GM21723 (cell line): Measurements from ENCODE around the gene MBTPS1.
A peak's percentile ranks its signal among the peaks of the same experiment; 100 is the strongest.

Experiments used
- ATAC-seq: cut with Tn5 transposase; IDR thresholded peaks from one replicate; pipeline ENCODE4 v1.9.1; 2021; ENCODE audit warnings: mild to moderate bottlenecking, moderate library complexity; ENCODE audit not compliant: unreplicated experiment

The MBTPS1 gene

GRCh38 chr16:84105301-84105815 is 11.4 kb downstream of the MBTPS1 start:
- ATAC-seq = no peak

DNA sequence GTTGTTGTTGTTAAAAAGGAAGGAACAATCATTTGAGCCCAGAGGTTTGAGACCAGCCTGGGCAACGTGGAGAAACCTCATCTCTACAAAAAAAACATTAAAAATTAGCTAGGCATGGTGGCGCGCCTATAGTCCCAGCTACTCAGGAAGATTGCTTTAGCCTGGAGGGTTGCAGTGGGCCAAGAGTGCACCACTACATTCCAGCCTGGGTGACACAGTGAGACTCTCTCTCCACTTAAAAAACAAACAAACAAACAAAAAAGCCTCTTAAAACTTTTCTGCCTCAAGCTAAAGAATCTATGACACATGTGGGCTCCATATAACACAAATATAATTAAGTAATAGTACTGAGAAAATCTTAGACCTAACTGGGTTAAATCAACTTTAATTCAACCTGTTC is 12.5 kb downstream of the MBTPS1 start:
- no peak for ATAC-seq

DNA sequence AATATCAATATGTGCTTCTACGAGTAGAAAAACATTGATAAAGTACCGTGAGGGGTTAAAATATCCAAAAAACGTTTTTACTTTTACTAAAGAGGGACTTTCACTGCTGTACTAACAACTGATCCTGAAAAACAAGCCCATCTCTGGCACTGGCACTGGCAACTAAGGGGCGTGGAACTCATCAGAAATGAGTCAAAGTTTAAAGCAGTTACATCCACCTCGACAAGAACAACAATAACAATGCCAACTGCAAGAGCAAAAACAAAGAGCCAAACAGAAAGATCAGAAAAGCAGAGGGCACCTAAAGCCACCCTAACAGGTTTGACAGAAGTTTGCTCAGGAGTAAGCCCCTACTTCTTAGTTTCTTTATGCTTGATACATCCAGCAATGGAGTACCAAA is 13.1 kb downstream of the MBTPS1 start:
- no peak for ATAC-seq

- ATAC-seq = no peak
Measured at GRCh38 chr16:84098939-84099338, 17.8 kb downstream of the MBTPS1 start.

DNA sequence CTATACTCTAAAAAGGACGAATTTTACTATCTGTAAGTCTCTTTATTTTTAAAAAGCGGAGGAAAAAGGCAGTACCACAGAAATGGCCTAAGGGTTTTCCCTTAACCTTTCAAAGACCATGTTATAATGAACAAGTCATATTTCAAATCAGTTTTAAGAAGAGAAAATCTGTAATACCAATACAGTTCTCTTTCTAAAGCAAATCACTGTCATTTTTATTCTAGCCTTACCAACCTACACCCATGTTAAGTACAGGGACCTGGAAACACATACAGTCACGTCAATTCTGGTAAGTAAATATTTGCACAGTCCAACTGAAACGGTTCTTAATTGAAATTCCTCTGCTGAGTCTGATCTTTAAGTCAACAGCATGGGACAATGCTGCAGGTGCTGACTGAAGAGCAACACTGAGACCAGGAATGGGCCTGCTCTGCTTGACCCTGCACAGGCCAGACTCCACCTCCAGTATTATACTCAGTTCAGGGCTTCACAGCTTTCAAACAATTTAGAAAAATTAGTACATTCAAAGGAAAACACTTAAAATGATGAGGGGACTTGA is 20.2 kb downstream of the MBTPS1 start:
- ATAC-seq = no peak

DNA sequence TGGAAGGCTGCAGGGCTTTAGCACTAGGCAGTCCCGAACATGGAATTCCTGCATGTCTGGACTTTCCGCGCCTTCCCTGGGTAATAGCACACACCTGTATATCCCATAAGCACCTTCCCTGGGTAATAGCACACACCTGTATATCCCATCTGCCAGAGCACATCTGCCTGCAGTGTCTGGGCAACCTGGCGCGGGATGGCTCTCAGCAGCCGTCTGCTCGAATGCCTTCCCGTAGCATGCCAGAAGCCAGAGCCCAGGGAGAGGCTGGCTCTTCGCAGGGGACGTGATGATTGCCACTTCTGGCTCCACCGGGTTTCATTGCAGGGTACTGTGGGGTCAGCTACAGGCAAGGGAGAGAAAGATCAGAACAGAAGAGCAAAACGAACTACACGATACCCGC is 21.3 kb downstream of the MBTPS1 start:
- no peak for ATAC-seq

- no peak for ATAC-seq
Measured at GRCh38 chr16:84093879-84094270, 22.9 kb downstream of the MBTPS1 start.

- ATAC-seq = no peak
Measured at GRCh38 chr16:84093120-84093878, 23.4 kb downstream of the MBTPS1 start.

DNA sequence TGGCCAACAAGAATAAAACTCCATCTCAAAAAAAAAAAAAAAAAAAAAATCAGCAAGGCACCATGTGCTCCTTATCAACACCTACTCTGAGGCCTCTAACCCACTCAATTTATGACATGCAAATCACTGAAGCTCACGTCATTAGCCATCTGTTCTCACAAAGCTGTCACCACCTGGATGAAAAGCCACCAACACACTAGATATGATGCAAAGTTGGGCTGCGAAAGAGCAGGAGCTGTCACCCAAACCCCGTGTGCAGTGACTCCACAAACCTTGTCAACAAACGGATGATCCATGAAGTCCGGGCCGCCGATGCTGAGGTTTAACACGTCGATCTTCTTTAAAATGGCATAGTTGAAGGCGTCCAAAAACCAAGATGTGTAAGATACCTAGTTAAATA is 25.3 kb downstream of the MBTPS1 start:
- no peak for ATAC-seq

- ATAC-seq = no peak
Measured at GRCh38 chr16:84090211-84090610, 26.5 kb downstream of the MBTPS1 start.

DNA sequence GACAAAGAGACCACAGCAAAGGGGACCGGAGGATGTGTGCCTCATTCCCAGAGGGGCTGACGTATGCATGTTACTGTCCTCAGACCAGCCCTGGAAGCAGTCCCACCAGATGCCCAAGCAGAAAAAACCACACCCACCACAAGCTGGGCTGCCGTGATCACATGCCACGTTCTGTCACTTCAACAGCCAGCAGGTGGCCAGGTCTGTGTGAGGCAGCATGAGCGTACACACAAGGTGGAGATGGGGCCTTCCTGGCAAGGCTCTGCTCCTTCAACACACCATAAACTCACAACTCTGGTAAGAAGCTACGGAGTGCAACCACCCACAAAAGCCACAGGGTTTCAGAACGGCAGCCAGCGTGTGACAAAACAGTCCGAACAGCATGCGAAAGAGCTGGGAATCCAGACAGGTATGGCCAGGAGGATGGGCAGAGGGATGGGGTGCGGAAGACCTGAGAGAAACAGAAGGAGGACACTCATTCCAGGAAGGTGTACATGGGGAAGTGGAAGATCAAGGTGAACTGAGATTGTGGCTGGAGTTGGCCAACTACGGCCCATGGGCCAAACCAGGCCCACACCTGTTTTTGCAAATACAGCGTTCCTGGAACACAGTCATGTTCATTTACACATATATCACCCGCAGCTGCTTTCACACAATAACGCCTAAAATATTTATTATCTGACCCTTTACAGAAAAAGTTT is 27.9 kb downstream of the MBTPS1 start:
- ATAC-seq = peak; percentile 83

- ATAC-seq = no peak
Measured at GRCh38 chr16:84087466-84088151, 29.1 kb downstream of the MBTPS1 start.

GRCh38 chr16:84087001-84087400 is 29.7 kb downstream of the MBTPS1 start:
- ATAC-seq = no peak

- ATAC-seq = no peak
Measured at GRCh38 chr16:84086341-84086740, 30.4 kb downstream of the MBTPS1 start.

DNA sequence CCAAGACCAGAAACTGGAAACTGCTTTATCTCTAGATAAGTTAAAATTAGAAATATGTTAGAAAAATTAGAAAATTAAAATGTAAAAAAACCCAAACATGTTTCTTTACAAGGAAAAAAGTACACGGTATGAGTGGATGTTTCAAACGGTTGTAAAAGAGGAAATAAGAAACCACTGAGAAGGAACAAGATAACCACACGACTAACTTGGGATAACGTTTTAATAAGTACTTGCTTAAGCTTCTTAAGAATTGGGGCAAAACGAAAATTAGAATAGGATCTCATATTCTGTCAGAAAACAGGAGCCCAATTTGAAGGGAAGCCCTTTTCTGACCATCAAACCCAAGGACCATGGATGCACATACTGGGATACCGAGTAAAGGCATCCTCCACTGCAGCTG is 31.0 kb downstream of the MBTPS1 start:
- no peak for ATAC-seq

- ATAC-seq = no peak
Measured at GRCh38 chr16:84085271-84085667, 31.5 kb downstream of the MBTPS1 start.

DNA sequence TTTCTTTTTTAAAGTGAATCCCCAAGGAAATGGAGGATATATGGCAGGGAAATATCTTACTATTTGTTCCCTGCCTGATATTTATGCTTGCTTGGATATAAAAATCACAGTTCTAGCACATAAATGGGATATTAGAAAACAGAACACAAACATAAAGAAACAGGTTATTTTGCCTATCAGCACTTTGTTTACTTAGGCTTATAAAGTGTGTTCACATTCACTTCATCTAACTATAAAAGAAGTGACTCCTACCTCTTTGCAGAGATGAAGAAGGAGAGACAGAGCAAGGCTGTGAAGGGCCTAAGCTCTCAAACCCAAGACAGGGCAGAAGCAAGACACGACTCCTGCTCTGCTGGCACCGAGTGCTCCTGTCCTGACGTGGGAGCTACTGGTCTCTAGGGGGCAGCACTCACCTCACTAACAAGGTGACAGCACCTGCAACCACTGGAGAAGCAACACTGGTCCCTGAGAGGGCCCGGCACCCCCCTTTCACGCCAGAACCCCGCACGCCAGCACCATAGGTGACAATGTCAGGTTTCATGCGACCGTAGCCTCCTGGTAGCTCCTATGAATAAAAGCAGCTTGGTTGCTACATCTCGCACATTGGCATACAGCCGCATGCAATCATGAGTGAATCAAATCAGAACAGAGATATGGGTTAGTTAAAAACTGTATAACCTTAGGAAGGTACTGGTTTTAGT is 32.0 kb downstream of the MBTPS1 start:
- peak; percentile 65 for ATAC-seq

GRCh38 chr16:84082835-84083569 is 33.7 kb downstream of the MBTPS1 start:
- ATAC-seq = no peak

GRCh38 chr16:84082110-84082509 is 34.6 kb downstream of the MBTPS1 start:
- no peak for ATAC-seq

- no peak for ATAC-seq
Measured at GRCh38 chr16:84081446-84081989, 35.2 kb downstream of the MBTPS1 start.
